Adrenal gland (tissue), 12 donors: ENCODE results near the gene RETREG1. TPM values are rescaled to one million over a fixed set of nuclear protein-coding genes. Genes with fewer than 3 reads are reported as not detected.

ENCODE experiments used
- DNase-seq, 7 donors: peaks; one replicate each; pipeline ENCODE4 v3.0.0-alpha.2; 2019 to 2020
- H3K27ac ChIP-seq, 5 donors: fragments of 200-600 bp; sonication (generic) in 4 of 5; 1 replicate in 3 of 5; 2 replicates in 2 of 5; pipeline versions ENCODE4 v1.5.1 to v1.8.0; 2016 to 2020; ENCODE audit warnings: mild to moderate bottlenecking in 1 of 5
- H3K27me3 ChIP-seq: fragments of 200-600 bp; 2 replicates; pipeline ENCODE4 v1.8.0; 2021
- H3K36me3 ChIP-seq, 2 donors: fragments of 200-600 bp; replicated peaks in 1 of 2; 1 replicate in 1 of 2; 2 replicates in 1 of 2; pipeline versions ENCODE4 v1.5.1 to v1.8.0; 2018 to 2022
- H3K4me1 ChIP-seq, 2 donors: fragments of 200-600 bp; replicated peaks in 1 of 2; 1 replicate in 1 of 2; 2 replicates in 1 of 2; pipeline versions ENCODE4 v1.5.1 to v1.8.0; 2018 to 2021
- H3K4me3 ChIP-seq, 4 donors: fragments of 200-600 bp; sonication (generic) in 3 of 4; one replicate each; pipeline ENCODE4 v1.5.1; 2016 to 2018
- H3K9me3 ChIP-seq, 3 donors: fragments of 200-600 bp; sonication (generic) in 1 of 3; replicated peaks in 1 of 3; 1 replicate in 2 of 3; 2 replicates in 1 of 3; pipeline versions ENCODE4 v1.5.1 to v1.8.0; 2016 to 2021
- CTCF ChIP-seq, 6 experiments: fragments of 450-650 bp in 4 of 6; fragments of 200-600 bp in 2 of 6; sonication (generic) in 1 of 6; IDR thresholded peaks; 1 replicate in 5 of 6; 2 replicates in 1 of 6; pipeline versions ENCODE4 v1.5.1 to v1.8.0; 2016 to 2021; ENCODE audit warnings: antibody characterized with exemption in 6 of 6, mild to moderate bottlenecking in 2 of 6, moderate library complexity in 1 of 6
- POLR2A ChIP-seq, 2 donors: fragments of 450-650 bp; IDR thresholded peaks; one replicate each; pipeline ENCODE4 v1.6.1; 2017; ENCODE audit warnings: antibody characterized with exemption in 2 of 2, mild to moderate bottlenecking in 2 of 2, moderate library complexity in 1 of 2
- WGBS, 4 donors: extraction: QIAGEN DNeasy Blood & Tissue Kit in 2 of 4; methylation state at CpG; one replicate each; pipeline versions ENCODE4 v1.1.5 to v1.1.7; 2013 to 2017; 5-methylcytosine and 5-hydroxymethylcytosine counted together
- intact Hi-C, 2 donors: fragments of 100-400 bp; cut with DNase I; formaldehyde crosslinking; loops; one replicate each; pipeline versions ENCODE4 v1.14.1 to v1.15.0; 2022 to 2023
- polyA plus RNA-seq, 3 donors: library from polyadenylated mRNA; stranded (reverse); fragments of 200-250 nt in 2 of 3; fragments of 350-450 nt in 1 of 3; fragmentation: Illumina TruSeq in 1 of 3; extraction: RNeasy Lipid Tissue Mini Kit (QIAGEN cat#74804) in 1 of 3; gene quantifications; one replicate each; pipeline ENCODE4 v1.2.3, GENCODE V29; 2013 to 2014
- total RNA-seq, 9 donors: library from RNA; depleted of rRNA in 4 of 9; stranded (reverse); fragments of >200 nt in 4 of 9; fragments of 120-200 nt in 1 of 9; fragmentation: NEBNext Ultra II Directional in 1 of 9; extraction: Animal tissue kit (Norgen Biotek cat#: 25700) in 1 of 9; gene quantifications; one replicate each; pipeline versions ENCODE4 v1.1.0 to v1.2.4, GENCODE V29; 2013 to 2023
- donor health status: healthy with polysubstance abuse.
- donor health status: Bipolar disorder and iron deficiency.
- donor health status: DM: yes; HTN: yes; CAD: no.
- donor health status: DM: no; HTN: no; CAD: no.
- donor health status: DM: no; HTN: no; CAD: no.
- donor health status: DM: yes; HTN: yes; CAD: no.

The RETREG1 gene
- total and polyA plus RNA-seq, 12 donors, result 0.06 to 5.9 (median 2.1) TPM

GRCh38 chr5:16483361-16483760 is 133.4 kb downstream of the RETREG1 start:
- intact Hi-C loops, result no loop called here
- Histone ChIP-seq H3K27ac (no peak overlapping the region), H3K4me3 (no peak overlapping the region), H3K27me3 (no peaks in the 10 kb centered on the region), H3K9me3 (no peaks in the 10 kb centered on the region), H3K36me3 (no peaks in the 10 kb centered on the region), H3K4me1 (no peaks in the 10 kb centered on the region)
- no peak for DNase-seq
- TF ChIP-seq CTCF (IDR thresholded peaks at IDR 0.05), result no peak
- TF ChIP-seq POLR2A (IDR thresholded peaks at IDR 0.05), result no peak

GRCh38 chr5:16482891-16483290 is 133.9 kb downstream of the RETREG1 start:
- WGBS, 4 donors, result 72 to 82% (median 75%) methylated on average over 2 of the region's 2 CpGs
- intact Hi-C loops, result no loop called here
- no peak for TF ChIP-seq CTCF (IDR thresholded peaks at IDR 0.05)
- TF ChIP-seq POLR2A (IDR thresholded peaks at IDR 0.05), result no peak
- Histone ChIP-seq H3K27ac (no peak overlapping the region), H3K27me3 (no peaks in the 10 kb centered on the region), H3K36me3 (no peaks in the 10 kb centered on the region), H3K9me3 (no peaks in the 10 kb centered on the region), H3K4me3 (no peak overlapping the region), H3K4me1 (no peaks in the 10 kb centered on the region)
- DNase-seq, result no peak

- no peaks in the 10 kb centered on the region for H3K9me3 ChIP-seq
- intact Hi-C loops, result no loop called here
- no peaks in the 10 kb centered on the region for H3K27me3 ChIP-seq
- DNase-seq, result no peak
- no peak overlapping the region for H3K4me3 ChIP-seq
- TF ChIP-seq CTCF (IDR thresholded peaks at IDR 0.05), result no peak
- TF ChIP-seq POLR2A (IDR thresholded peaks at IDR 0.05), result no peak
- H3K36me3 ChIP-seq, result no peaks in the 10 kb centered on the region
- H3K27ac ChIP-seq, result no peak overlapping the region
- no peaks in the 10 kb centered on the region for H3K4me1 ChIP-seq
- 69 to 92% (median 82%) methylated on average over 6 of the region's 6 CpGs for WGBS, 4 donors
These were observed 135.8 kb downstream of the RETREG1 start for GRCh38 chr5:16480821-16481538.

GRCh38 chr5:16480144-16480543 is 136.7 kb downstream of the RETREG1 start:
- H3K4me3 ChIP-seq, result no peak overlapping the region
- intact Hi-C loops, result no loop called here
- TF ChIP-seq CTCF (IDR thresholded peaks at IDR 0.05) (no peak), POLR2A (IDR thresholded peaks at IDR 0.05) (no peak)
- no peaks in the 10 kb centered on the region for H3K27me3 ChIP-seq
- no peaks in the 10 kb centered on the region for H3K4me1 ChIP-seq
- no peaks in the 10 kb centered on the region for H3K36me3 ChIP-seq
- no peaks in the 10 kb centered on the region for H3K9me3 ChIP-seq
- H3K27ac ChIP-seq, result no peak overlapping the region
- DNase-seq, result no peak
